K562 (cell line): ENCODE results near the gene CD3D. TPM values are rescaled to one million over a fixed set of nuclear protein-coding genes. Genes with fewer than 3 reads are reported as not detected.

Source experiments
- ATAC-seq: fragments of 200-7000 bp; cut with Tn5 transposase; 3 replicates; pipeline ENCODE4 v1.9.1; 2020; ENCODE audit warnings: moderate library complexity
- BruUV-seq: library from RNA; stranded (reverse); fragments of 400-500 nt; replicated peaks from 2 replicates; lab custom pipeline; 2021; lab: Mats Ljungman, UMichigan
- CTCF ChIA-PET: fragments of 300-600 bp; formaldehyde crosslinking; extraction: SDS; loops from one replicate; lab custom pipeline; 2021; ENCODE audit warnings: low intra/inter-chr PET ratio; lab: Yijun Ruan, JAX
- POLR2A ChIA-PET: fragments of 300-600, 350-650 bp; sonication (Branson Sonifier 250); formaldehyde crosslinking; extraction: SDS; loops from one replicate; lab custom pipeline; 2021; ENCODE audit warnings: antibody characterized with exemption, inconsistent platforms; lab: Yijun Ruan, JAX
- DNase-seq, 4 experiments: peaks; one replicate each; pipeline versions ENCODE4 v3.0.0 to v3.0.0-alpha.2; 2011 to 2018; ENCODE audit warnings: low spot score in 3 of 4, mixed read lengths in 3 of 4; ENCODE audit errors: extremely low read depth in 1 of 4
- FAIRE-seq: peaks from 2 replicates; lab custom pipeline; 2011; peaks lifted over from hg19 to GRCh38; lab: Jason Lieb, UNC
- H2AFZ ChIP-seq: 2 replicates; pipeline ENCODE4 v1.6.0; 2011; ENCODE audit warnings: low read depth, low read length, control low read depth, inconsistent platforms
- H3K27ac ChIP-seq: fragments of 200-600 bp; 3 replicates; pipeline ENCODE4 v1.8.0; 2011; ENCODE audit warnings: low read depth, mild to moderate bottlenecking, control low read depth, inconsistent platforms, low read length, moderate library complexity, mixed read lengths; ENCODE audit errors: extremely low read depth
- H3K27me3 ChIP-seq, 2 experiments: fragments of 300-600 bp in 1 of 2; 2 replicates in 1 of 2; 3 replicates in 1 of 2; pipeline versions ENCODE4 v1.6.0 to v1.8.0; 2011; ENCODE audit warnings: inconsistent platforms in 2 of 2, low read length in 2 of 2, mild to moderate bottlenecking in 1 of 2, mixed read lengths in 1 of 2, moderate library complexity in 1 of 2; ENCODE audit not compliant: control insufficient read depth in 2 of 2, insufficient read depth in 2 of 2
- H3K36me3 ChIP-seq: fragments of 300-600 bp; 3 replicates; pipeline ENCODE4 v1.8.0; 2011; ENCODE audit warnings: mild to moderate bottlenecking, low read length, inconsistent platforms; ENCODE audit not compliant: control insufficient read depth, insufficient read depth
- H3K4me1 ChIP-seq, 2 experiments: fragments of 200-600 bp in 1 of 2; replicated peaks in 1 of 2; 2 replicates in 1 of 2; 3 replicates in 1 of 2; pipeline versions ENCODE4 v1.5.1 to v1.8.0; 2011; ENCODE audit warnings: inconsistent platforms in 2 of 2, low read length in 2 of 2, mild to moderate bottlenecking in 1 of 2, mixed read lengths in 1 of 2, moderate library complexity in 1 of 2; ENCODE audit not compliant: control insufficient read depth in 2 of 2, insufficient read depth in 2 of 2
- H3K4me2 ChIP-seq: 2 replicates; pipeline ENCODE4 v1.6.1; 2011; ENCODE audit warnings: low read length, control low read depth, inconsistent platforms, mixed read lengths; ENCODE audit not compliant: insufficient read depth
- H3K4me3 ChIP-seq: fragments of 200-600 bp; sonication (generic), shearing (Covaris generic); 2 replicates; pipeline ENCODE4 v1.5.1; 2016; ENCODE audit warnings: control low read depth, inconsistent platforms
- H3K79me2 ChIP-seq: fragments of 200-600 bp; 3 replicates; pipeline ENCODE4 v1.8.0; 2011; ENCODE audit warnings: low read length, inconsistent platforms; ENCODE audit not compliant: control insufficient read depth, insufficient read depth
- H3K9ac ChIP-seq, 2 experiments: 2 replicates each; pipeline versions ENCODE4 v1.6.0 to v1.6.1; 2011; ENCODE audit warnings: low read depth in 2 of 2, low read length in 2 of 2, control low read depth in 1 of 2, inconsistent platforms in 1 of 2, mild to moderate bottlenecking in 1 of 2, mixed read lengths in 1 of 2; ENCODE audit not compliant: insufficient read depth in 1 of 2
- H3K9me1 ChIP-seq: one replicate; pipeline ENCODE4 v1.6.0; 2011; ENCODE audit warnings: inconsistent platforms, mild to moderate bottlenecking, low read length, moderate library complexity; ENCODE audit not compliant: control insufficient read depth, insufficient read depth
- H3K9me3 ChIP-seq: replicated peaks from 2 replicates; pipeline ENCODE4 v1.5.1; 2011; ENCODE audit warnings: low read depth, low read length, inconsistent platforms; ENCODE audit not compliant: control insufficient read depth, insufficient read depth
- H4K20me1 ChIP-seq: replicated peaks from 2 replicates; pipeline ENCODE4 v1.6.1; 2011; ENCODE audit warnings: low read length, inconsistent platforms, mixed read lengths; ENCODE audit not compliant: control insufficient read depth, insufficient read depth
- CBFB ChIP-seq: sonication (generic); formaldehyde crosslinking; IDR thresholded peaks from 2 replicates; pipeline ENCODE4 v1.4.0; 2020; ENCODE audit warnings: mild to moderate bottlenecking, missing genetic modification reagents
- CHD2 ChIP-seq: IDR thresholded peaks from 2 replicates; pipeline ENCODE4 v1.6.1; 2011; ENCODE audit warnings: low read depth, low read length
- EZH2 ChIP-seq: IDR thresholded peaks from 2 replicates; pipeline ENCODE4 v1.6.1; 2012; ENCODE audit warnings: low read depth, mild to moderate bottlenecking, inconsistent platforms, low read length, borderline replicate concordance
- FOXM1 ChIP-seq, 2 experiments: fragments of 450-650 bp in 1 of 2; sonication (generic) in 1 of 2; formaldehyde crosslinking in 1 of 2; IDR thresholded peaks; 2 replicates each; pipeline versions ENCODE4 v1.6.1 to v1.9.0; 2017 to 2022; ENCODE audit warnings: low read depth in 2 of 2, mild to moderate bottlenecking in 2 of 2, missing genetic modification reagents in 1 of 2, moderate library complexity in 1 of 2
- FOXO4 ChIP-seq: fragments of 450-650 bp; formaldehyde crosslinking; IDR thresholded peaks from 2 replicates; pipeline ENCODE4 v1.4.0; 2020; ENCODE audit warnings: mild to moderate bottlenecking, moderate library complexity
- HCFC1 ChIP-seq: IDR thresholded peaks from 2 replicates; pipeline ENCODE4 v1.6.1; 2012; ENCODE audit warnings: low read depth, low read length, improper control_type of control experiment
- HLTF ChIP-seq: fragments of 450-650 bp; IDR thresholded peaks from 2 replicates; pipeline ENCODE4 v1.6.1; 2016
- HNRNPK ChIP-seq: fragments of 200-400 bp; formaldehyde crosslinking; IDR thresholded peaks from one replicate; pipeline ENCODE4 v1.6.1; 2018; ENCODE audit warnings: mild to moderate bottlenecking, low read depth, low read length; ENCODE audit not compliant: poor library complexity, severe bottlenecking
- MXI1 ChIP-seq: IDR thresholded peaks from 2 replicates; pipeline ENCODE4 v1.6.1; 2011; ENCODE audit warnings: low read depth, mild to moderate bottlenecking, improper control_type of control experiment, low read length
- PPARD ChIP-seq: fragments of 250-450 bp; sonication (Bioruptor Pico); IDR thresholded peaks from 2 replicates; pipeline ENCODE4 v1.8.0; 2022; ENCODE audit warnings: inconsistent platforms, mild to moderate bottlenecking, moderate library complexity
- RBM14 ChIP-seq: fragments of 200-400 bp; formaldehyde crosslinking; IDR thresholded peaks from 2 replicates; pipeline ENCODE4 v1.6.1; 2018; ENCODE audit warnings: low read depth, mild to moderate bottlenecking, low read length, moderate library complexity, borderline replicate concordance; ENCODE audit not compliant: insufficient read depth
- RBM34 ChIP-seq: fragments of 200-400 bp; formaldehyde crosslinking; IDR thresholded peaks from 2 replicates; pipeline ENCODE4 v1.6.1; 2018; ENCODE audit warnings: low read length, borderline replicate concordance; ENCODE audit not compliant: insufficient read depth
- ZNF197 ChIP-seq: fragments of 200-800 bp; sonication (Bioruptor generic); IDR thresholded peaks from 2 replicates; pipeline ENCODE4 v1.6.1; 2016; ENCODE audit warnings: low read depth, missing genetic modification characterization, missing compliant biosample characterization
- ZNF311 ChIP-seq: fragments of 250-450 bp; sonication (Bioruptor Pico); IDR thresholded peaks from 2 replicates; pipeline ENCODE4 v1.4.0; 2020; ENCODE audit warnings: mild to moderate bottlenecking, moderate library complexity
- ZNF586 ChIP-seq: fragments of 450-650 bp; formaldehyde crosslinking; conservative IDR thresholded peaks from 2 replicates; pipeline ENCODE4 v1.4.0; 2020; ENCODE audit warnings: mild to moderate bottlenecking, moderate library complexity
- ZNF717 ChIP-seq: fragments of 250-450 bp; sonication (Bioruptor Pico); IDR thresholded peaks from 2 replicates; pipeline ENCODE4 v1.5.0; 2021
- ZNF766 ChIP-seq: fragments of 200-800 bp; sonication (Bioruptor generic); conservative IDR thresholded peaks from 2 replicates; pipeline ENCODE4 v1.6.1; 2016; ENCODE audit warnings: missing genetic modification characterization, missing compliant biosample characterization
- ZNF778 ChIP-seq: fragments of 450-650 bp; formaldehyde crosslinking; IDR thresholded peaks from 2 replicates; pipeline ENCODE4 v1.4.0; 2020; ENCODE audit warnings: mild to moderate bottlenecking, moderate library complexity
- ZNF79 ChIP-seq: fragments of 250-450 bp; sonication (Bioruptor Pico); IDR thresholded peaks from 2 replicates; pipeline ENCODE4 v1.4.0; 2020; ENCODE audit warnings: low read depth, mild to moderate bottlenecking, moderate library complexity
- WGBS: fragments of 100-300 bp; shearing (Covaris generic); methylation state at CpG from one replicate; pipeline ENCODE4 v1.1.6; 2016; ENCODE audit warnings: low coverage, mixed read lengths; ENCODE audit not compliant: insufficient coverage; ENCODE audit errors: missing lambda C conversion rate; 5-methylcytosine and 5-hydroxymethylcytosine counted together
- in situ Hi-C: fragments of 300-500 bp; cut with MboI; formaldehyde crosslinking; loops from 4 replicates; pipeline ENCODE4 v1.15.0; 2018; ENCODE audit warnings: inconsistent platforms, mixed read lengths
- intact Hi-C: fragments of 100-400 bp; cut with micrococcal nuclease; formaldehyde crosslinking; loops from 2 replicates; pipeline ENCODE4 v1.14.2; 2022
- polyA plus RNA-seq, 8 experiments: library from polyadenylated mRNA; depleted of rRNA in 4 of 8; stranded (reverse) in 5 of 8; unstranded in 3 of 8; fragments of >200 nt; fragmentation: Nextera tagmentation in 2 of 8; fragmentation: Illumina TruSeq in 1 of 8; extraction: Ambion mirVana in 2 of 8; extraction: Trizol in 1 of 8; gene quantifications; 2 replicates each; pipeline versions ENCODE4 v1.2.1 to v1.2.3, GENCODE V29; 2011 to 2014; ENCODE audit warnings: inconsistent platforms in 1 of 8, missing spikeins in 1 of 8
- total RNA-seq, 7 experiments: library from RNA; depleted of rRNA in 6 of 7; stranded (reverse); fragments of >200 nt in 6 of 7; fragmentation: Illumina TruSeq in 2 of 7; extraction: Trizol in 2 of 7; gene quantifications; 2 replicates each; pipeline versions ENCODE4 v1.2.1 to v1.2.3, GENCODE V29; 2011 to 2021; ENCODE audit warnings: low replicate concordance in 1 of 7
- TF ChIP-seq, protein P1 (sequence below): fragments of 250-450 bp; sonication (Bioruptor Pico); IDR thresholded peaks from 2 replicates; pipeline ENCODE4 v1.8.0; 2021; ENCODE audit warnings: moderate library complexity, mild to moderate bottlenecking, inconsistent platforms

The CD3D gene
- total and polyA plus RNA-seq, 9 of the 15 experiments (the other 6 are each of a cell fraction or from before 2014, with no cell fraction given), result 36.2 to 238 (median 67.1) TPM

DNA sequence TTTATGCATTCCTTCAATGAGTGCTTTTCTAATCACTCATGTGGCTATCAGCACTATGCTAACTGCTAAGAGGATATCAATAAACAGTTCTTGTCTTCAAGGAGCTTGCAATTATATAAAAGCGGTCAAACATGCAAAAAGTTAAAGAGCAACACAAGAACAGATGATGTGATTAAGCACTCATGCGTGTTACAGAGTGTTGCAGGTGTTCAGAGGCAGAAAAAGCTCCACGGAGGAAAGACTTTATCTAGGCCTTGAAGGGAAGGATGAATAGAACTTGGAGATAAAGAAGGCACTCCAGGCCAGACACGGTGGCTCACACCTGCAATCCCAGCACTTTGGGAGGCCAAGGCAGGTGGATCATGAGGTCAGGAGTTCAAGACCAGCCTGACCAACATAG, 24.4 kb downstream of the CD3D start (continued):
- TF ChIP-seq RBM34, result no peak
- TF ChIP-seq HCFC1, result no peak
- no peak for TF ChIP-seq FOXM1 (IDR thresholded peaks at IDR 0.05; ENCODE audit: low read depth)
- TF ChIP-seq FOXM1 (CRISPR knock-in tag; IDR thresholded peaks at IDR 0.05; ENCODE audit: low read depth), result no peak
- TF ChIP-seq, all 486 proteins: peak for 0

DNA sequence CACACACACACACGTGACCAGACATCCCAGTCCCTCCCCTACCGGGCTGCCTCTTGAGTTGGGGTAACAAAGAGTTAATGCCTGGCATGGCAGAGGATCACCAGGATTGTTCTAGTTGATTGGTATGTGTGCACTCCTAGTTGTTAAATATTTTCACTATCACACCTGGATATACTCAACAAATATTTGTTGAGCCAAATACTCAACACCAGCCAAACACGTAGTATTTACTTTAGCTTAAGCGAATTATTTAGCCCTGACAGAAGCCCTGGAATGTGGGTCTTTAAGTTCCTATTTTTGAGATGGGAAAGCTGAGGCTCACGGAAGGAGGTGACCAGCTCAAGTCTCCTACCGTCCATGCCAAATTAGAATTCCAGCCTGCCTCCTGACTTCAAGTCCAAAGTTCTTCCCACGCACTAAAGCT, 27.5 kb downstream of the CD3D start:
- no peak overlapping the region for H3K27ac ChIP-seq
- no peak for FAIRE-seq
- H3K4me3 ChIP-seq, result no peak overlapping the region
- in situ Hi-C loops, result no loop called here
- no peaks in the 10 kb centered on the region for H3K79me2 ChIP-seq
- no peaks in the 10 kb centered on the region for H3K9me3 ChIP-seq
- 62% methylated on average over 7 of the region's 7 CpGs for WGBS
- no peaks in the 10 kb centered on the region for H3K36me3 ChIP-seq
- no peak overlapping the region for H3K9ac ChIP-seq
- BruUV-seq, result no TSS peak
- intact Hi-C loops, result loop anchor here (5.0 kb wide), 1 partner anchor 32 kb away; no protein-coding TSS in a partner anchor
- H3K4me2 ChIP-seq, result no peak overlapping the region
- peak overlapping the region; percentile 48 for H2AFZ ChIP-seq
- no peak for DNase-seq
- no peaks in the 10 kb centered on the region for H4K20me1 ChIP-seq
- H3K9me1 ChIP-seq, result peaks cover 3% of the 10 kb centered on the region
- H3K27me3 ChIP-seq, result peaks cover 0 to 7% of the 10 kb centered on the region in 2 experiments; a peak in 1 of 5 replicates
- H3K4me1 ChIP-seq, result peaks cover 25 to 55% of the 10 kb centered on the region in 2 experiments
- ATAC-seq, result no peak
- POLR2A ChIA-PET, result interaction anchor here (1.6 kb wide), 1 partner anchor 12 kb away, joined by 5 read pairs; no protein-coding TSS in a partner anchor
- CTCF ChIA-PET, result no interaction called here
- TF ChIP-seq, protein P1, sequence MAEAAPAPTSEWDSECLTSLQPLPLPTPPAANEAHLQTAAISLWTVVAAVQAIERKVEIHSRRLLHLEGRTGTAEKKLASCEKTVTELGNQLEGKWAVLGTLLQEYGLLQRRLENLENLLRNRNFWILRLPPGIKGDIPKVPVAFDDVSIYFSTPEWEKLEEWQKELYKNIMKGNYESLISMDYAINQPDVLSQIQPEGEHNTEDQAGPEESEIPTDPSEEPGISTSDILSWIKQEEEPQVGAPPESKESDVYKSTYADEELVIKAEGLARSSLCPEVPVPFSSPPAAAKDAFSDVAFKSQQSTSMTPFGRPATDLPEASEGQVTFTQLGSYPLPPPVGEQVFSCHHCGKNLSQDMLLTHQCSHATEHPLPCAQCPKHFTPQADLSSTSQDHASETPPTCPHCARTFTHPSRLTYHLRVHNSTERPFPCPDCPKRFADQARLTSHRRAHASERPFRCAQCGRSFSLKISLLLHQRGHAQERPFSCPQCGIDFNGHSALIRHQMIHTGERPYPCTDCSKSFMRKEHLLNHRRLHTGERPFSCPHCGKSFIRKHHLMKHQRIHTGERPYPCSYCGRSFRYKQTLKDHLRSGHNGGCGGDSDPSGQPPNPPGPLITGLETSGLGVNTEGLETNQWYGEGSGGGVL (CRISPR knock-in tag), result no peak
- TF ChIP-seq ZNF197, result no peak
- TF ChIP-seq CBFB (CRISPR knock-in tag), result no peak
- no peak for TF ChIP-seq ZNF311 (CRISPR knock-in tag)
- TF ChIP-seq CHD2, result no peak
- TF ChIP-seq EZH2, result no peak
- TF ChIP-seq ZNF717, result no peak
- no peak for TF ChIP-seq PPARD (CRISPR knock-in tag)
- no peak for TF ChIP-seq FOXO4 (CRISPR knock-in tag)
- TF ChIP-seq ZNF766 (CRISPR knock-in tag), result no peak
- no peak for TF ChIP-seq RBM14
- no peak for TF ChIP-seq MXI1
- TF ChIP-seq ZNF778, result no peak
- TF ChIP-seq ZNF79, result no peak
- no peak for TF ChIP-seq HLTF
- no peak for TF ChIP-seq ZNF586 (CRISPR knock-in tag)
- TF ChIP-seq HNRNPK, result no peak
